GM11168 (cell line): ENCODE data around the gene ASPHD2.

ENCODE experiments used
- in situ Hi-C: fragments of 300-500 bp; cut with MboI; formaldehyde crosslinking; loops from one replicate; pipeline ENCODE4 v1.12.0; 2022; ENCODE audit warnings: low sequenced_read_pairs; ENCODE audit not compliant: unreplicated experiment

The ASPHD2 gene

GRCh38 chr22:26428515-26429457 lies at the start of gene ASPHD2:
Gene ASPHD2 (plus strand): TSS chr22:26429260. CDS start chr22:26433616, 4,356 bp downstream.
- in situ Hi-C loops, result no loop called here

- in situ Hi-C loops, result loop anchor here (25.0 kb wide), 1 partner anchor 282 kb away; the partner anchor contains the start of gene MIAT
Observed at GRCh38 chr22:26380072-26380830, 48.8 kb upstream of the ASPHD2 start.

GRCh38 chr22:26382782-26383181 lies 46.3 kb upstream of the ASPHD2 start:
- in situ Hi-C loops, result loop anchor here (25.0 kb wide), 1 partner anchor 280 kb away; the partner anchor contains the start of gene MIAT

GRCh38 chr22:26383968-26384556 lies 45.0 kb upstream of the ASPHD2 start:
- in situ Hi-C loops, result loop anchor here (25.0 kb wide), 1 partner anchor 278 kb away; the partner anchor contains the start of gene MIAT

- in situ Hi-C loops, result loop anchor here (25.0 kb wide), 1 partner anchor 277 kb away; the partner anchor contains the start of gene MIAT
Observed at GRCh38 chr22:26385164-26385563, 43.9 kb upstream of the ASPHD2 start.

- in situ Hi-C loops, result loop anchor here (25.0 kb wide), 1 partner anchor 273 kb away; the partner anchor contains the start of gene MIAT
Observed at GRCh38 chr22:26389125-26389524, 39.9 kb upstream of the ASPHD2 start.

GRCh38 chr22:26391091-26391490 lies 38.0 kb upstream of the ASPHD2 start:
- in situ Hi-C loops, result loop anchor here (25.0 kb wide), 1 partner anchor 271 kb away; the partner anchor contains the start of gene MIAT

- in situ Hi-C loops, result loop anchor here (25.0 kb wide), 1 partner anchor 271 kb away; the partner anchor contains the start of gene MIAT
Observed at GRCh38 chr22:26391623-26392022, 37.4 kb upstream of the ASPHD2 start.

GRCh38 chr22:26393929-26394328 lies 35.1 kb upstream of the ASPHD2 start:
- in situ Hi-C loops, result loop anchor here (25.0 kb wide), 1 partner anchor 268 kb away; the partner anchor contains the start of gene MIAT

- in situ Hi-C loops, result loop anchor here (25.0 kb wide), 1 partner anchor 268 kb away; the partner anchor contains the start of gene MIAT
Observed at GRCh38 chr22:26394777-26395176, 34.3 kb upstream of the ASPHD2 start.

GRCh38 chr22:26395926-26396325 lies 33.1 kb upstream of the ASPHD2 start:
- in situ Hi-C loops, result loop anchor here (25.0 kb wide), 1 partner anchor 266 kb away; the partner anchor contains the start of gene MIAT

- in situ Hi-C loops, result loop anchor here (25.0 kb wide), 1 partner anchor 264 kb away; the partner anchor contains the start of gene MIAT
Observed at GRCh38 chr22:26398741-26399153, 30.3 kb upstream of the ASPHD2 start.

- in situ Hi-C loops, result loop anchor here (25.0 kb wide), 1 partner anchor 263 kb away; the partner anchor contains the start of gene MIAT
Observed at GRCh38 chr22:26399289-26399688, 29.8 kb upstream of the ASPHD2 start.

GRCh38 chr22:26401726-26402125 lies 27.3 kb upstream of the ASPHD2 start:
- in situ Hi-C loops, result no loop called here

GRCh38 chr22:26404851-26405421 lies 24.1 kb upstream of the ASPHD2 start:
- in situ Hi-C loops, result loop anchor here (5.0 kb wide), 1 partner anchor 47 kb away; no protein-coding TSS in a partner anchor

GRCh38 chr22:26406118-26406517 lies 22.9 kb upstream of the ASPHD2 start:
- in situ Hi-C loops, result loop anchor here (5.0 kb wide), 1 partner anchor 46 kb away; no protein-coding TSS in a partner anchor

GRCh38 chr22:26408562-26409220 lies 20.4 kb upstream of the ASPHD2 start:
- in situ Hi-C loops, result loop anchor here (5.0 kb wide), 1 partner anchor 44 kb away; no protein-coding TSS in a partner anchor

GRCh38 chr22:26409719-26410335 lies 19.2 kb upstream of the ASPHD2 start:
- in situ Hi-C loops, result loop anchor here (5.0 kb wide), 1 partner anchor 42 kb away; no protein-coding TSS in a partner anchor
